K562 (cell line): ENCODE results near the gene TMEM43. TPM values are rescaled to one million over a fixed set of nuclear protein-coding genes. Genes with fewer than 3 reads are reported as not detected.
"Not testable (repeated sequence)": the region's sequence is repeated elsewhere in the genome, so short reads cannot be mapped to it uniquely, and the experiment has no call there.

Experiments used
- ATAC-seq: fragments of 200-7000 bp; cut with Tn5 transposase; 3 replicates; pipeline ENCODE4 v1.9.1; 2020; ENCODE audit warnings: moderate library complexity
- BruUV-seq: library from RNA; stranded (reverse); fragments of 400-500 nt; replicated peaks from 2 replicates; lab custom pipeline; 2021; lab: Mats Ljungman, UMichigan
- CTCF ChIA-PET: fragments of 300-600 bp; formaldehyde crosslinking; extraction: SDS; loops from one replicate; lab custom pipeline; 2021; ENCODE audit warnings: low intra/inter-chr PET ratio; lab: Yijun Ruan, JAX
- POLR2A ChIA-PET: fragments of 300-600, 350-650 bp; sonication (Branson Sonifier 250); formaldehyde crosslinking; extraction: SDS; loops from one replicate; lab custom pipeline; 2021; ENCODE audit warnings: antibody characterized with exemption, inconsistent platforms; lab: Yijun Ruan, JAX
- DNase-seq, 4 experiments: peaks; one replicate each; pipeline versions ENCODE4 v3.0.0 to v3.0.0-alpha.2; 2011 to 2018; ENCODE audit warnings: low spot score in 3 of 4, mixed read lengths in 3 of 4; ENCODE audit errors: extremely low read depth in 1 of 4
- FAIRE-seq: peaks from 2 replicates; lab custom pipeline; 2011; peaks lifted over from hg19 to GRCh38; lab: Jason Lieb, UNC
- H2AFZ ChIP-seq: 2 replicates; pipeline ENCODE4 v1.6.0; 2011; ENCODE audit warnings: low read depth, low read length, control low read depth, inconsistent platforms
- H3K27ac ChIP-seq: fragments of 200-600 bp; 3 replicates; pipeline ENCODE4 v1.8.0; 2011; ENCODE audit warnings: low read depth, mild to moderate bottlenecking, control low read depth, inconsistent platforms, low read length, moderate library complexity, mixed read lengths; ENCODE audit errors: extremely low read depth
- H3K27me3 ChIP-seq, 2 experiments: fragments of 300-600 bp in 1 of 2; 2 replicates in 1 of 2; 3 replicates in 1 of 2; pipeline versions ENCODE4 v1.6.0 to v1.8.0; 2011; ENCODE audit warnings: inconsistent platforms in 2 of 2, low read length in 2 of 2, mild to moderate bottlenecking in 1 of 2, mixed read lengths in 1 of 2, moderate library complexity in 1 of 2; ENCODE audit not compliant: control insufficient read depth in 2 of 2, insufficient read depth in 2 of 2
- H3K36me3 ChIP-seq: fragments of 300-600 bp; 3 replicates; pipeline ENCODE4 v1.8.0; 2011; ENCODE audit warnings: mild to moderate bottlenecking, low read length, inconsistent platforms; ENCODE audit not compliant: control insufficient read depth, insufficient read depth
- H3K4me1 ChIP-seq, 2 experiments: fragments of 200-600 bp in 1 of 2; replicated peaks in 1 of 2; 2 replicates in 1 of 2; 3 replicates in 1 of 2; pipeline versions ENCODE4 v1.5.1 to v1.8.0; 2011; ENCODE audit warnings: inconsistent platforms in 2 of 2, low read length in 2 of 2, mild to moderate bottlenecking in 1 of 2, mixed read lengths in 1 of 2, moderate library complexity in 1 of 2; ENCODE audit not compliant: control insufficient read depth in 2 of 2, insufficient read depth in 2 of 2
- H3K4me2 ChIP-seq: 2 replicates; pipeline ENCODE4 v1.6.1; 2011; ENCODE audit warnings: low read length, control low read depth, inconsistent platforms, mixed read lengths; ENCODE audit not compliant: insufficient read depth
- H3K4me3 ChIP-seq: fragments of 200-600 bp; sonication (generic), shearing (Covaris generic); 2 replicates; pipeline ENCODE4 v1.5.1; 2016; ENCODE audit warnings: control low read depth, inconsistent platforms
- H3K79me2 ChIP-seq: fragments of 200-600 bp; 3 replicates; pipeline ENCODE4 v1.8.0; 2011; ENCODE audit warnings: low read length, inconsistent platforms; ENCODE audit not compliant: control insufficient read depth, insufficient read depth
- H3K9ac ChIP-seq, 2 experiments: 2 replicates each; pipeline versions ENCODE4 v1.6.0 to v1.6.1; 2011; ENCODE audit warnings: low read depth in 2 of 2, low read length in 2 of 2, control low read depth in 1 of 2, inconsistent platforms in 1 of 2, mild to moderate bottlenecking in 1 of 2, mixed read lengths in 1 of 2; ENCODE audit not compliant: insufficient read depth in 1 of 2
- H3K9me1 ChIP-seq: one replicate; pipeline ENCODE4 v1.6.0; 2011; ENCODE audit warnings: inconsistent platforms, mild to moderate bottlenecking, low read length, moderate library complexity; ENCODE audit not compliant: control insufficient read depth, insufficient read depth
- H3K9me3 ChIP-seq: replicated peaks from 2 replicates; pipeline ENCODE4 v1.5.1; 2011; ENCODE audit warnings: low read depth, low read length, inconsistent platforms; ENCODE audit not compliant: control insufficient read depth, insufficient read depth
- H4K20me1 ChIP-seq: replicated peaks from 2 replicates; pipeline ENCODE4 v1.6.1; 2011; ENCODE audit warnings: low read length, inconsistent platforms, mixed read lengths; ENCODE audit not compliant: control insufficient read depth, insufficient read depth
- ARID1B ChIP-seq: fragments of 450-650 bp; IDR thresholded peaks from 2 replicates; pipeline ENCODE4 v1.6.1; 2016; ENCODE audit warnings: antibody characterized with exemption, mild to moderate bottlenecking, inconsistent platforms
- CBFA2T3 ChIP-seq: fragments of 450-650 bp; IDR thresholded peaks from 2 replicates; pipeline ENCODE4 v1.6.1; 2017
- CC2D1A ChIP-seq: fragments of 450-650 bp; IDR thresholded peaks from 2 replicates; pipeline ENCODE4 v1.6.1; 2017; ENCODE audit warnings: mild to moderate bottlenecking
- CREB1 ChIP-seq, 2 experiments: sonication (generic) in 1 of 2; formaldehyde crosslinking in 1 of 2; IDR thresholded peaks; 2 replicates each; pipeline versions ENCODE4 v1.6.1 to v1.8.0; 2012 to 2022; ENCODE audit warnings: inconsistent platforms in 1 of 2, mild to moderate bottlenecking in 1 of 2, missing genetic modification reagents in 1 of 2, moderate library complexity in 1 of 2
- CXXC5 ChIP-seq: fragments of 250-450 bp; sonication (Bioruptor Pico); IDR thresholded peaks from 2 replicates; pipeline ENCODE4 v1.8.0; 2022; ENCODE audit warnings: inconsistent platforms, mild to moderate bottlenecking, moderate library complexity
- EP300 ChIP-seq: IDR thresholded peaks from 2 replicates; pipeline ENCODE4 v1.6.1; 2012; ENCODE audit warnings: low read length, improper control_type of control experiment
- EP400 ChIP-seq: fragments of 450-650 bp; IDR thresholded peaks from 2 replicates; pipeline ENCODE4 v1.6.1; 2017; ENCODE audit warnings: antibody characterized with exemption, mild to moderate bottlenecking, moderate library complexity
- FOXM1 ChIP-seq, 2 experiments: fragments of 450-650 bp in 1 of 2; sonication (generic) in 1 of 2; formaldehyde crosslinking in 1 of 2; IDR thresholded peaks; 2 replicates each; pipeline versions ENCODE4 v1.6.1 to v1.9.0; 2017 to 2022; ENCODE audit warnings: low read depth in 2 of 2, mild to moderate bottlenecking in 2 of 2, missing genetic modification reagents in 1 of 2, moderate library complexity in 1 of 2
- HDAC1 ChIP-seq, 2 experiments: fragments of 450-650 bp; IDR thresholded peaks; 2 replicates each; pipeline ENCODE4 v1.6.1; 2016 to 2017; ENCODE audit warnings: inconsistent platforms in 1 of 2, mild to moderate bottlenecking in 1 of 2, moderate library complexity in 1 of 2
- HDAC2 ChIP-seq: fragments of 450-650 bp; IDR thresholded peaks from 2 replicates; pipeline ENCODE4 v1.6.1; 2016; ENCODE audit warnings: mild to moderate bottlenecking
- HDAC3 ChIP-seq: fragments of 450-650 bp; IDR thresholded peaks from 2 replicates; pipeline ENCODE4 v1.6.1; 2018; ENCODE audit warnings: borderline replicate concordance, mild to moderate bottlenecking, moderate library complexity; ENCODE audit not compliant: partially characterized antibody
- HLTF ChIP-seq: fragments of 450-650 bp; IDR thresholded peaks from 2 replicates; pipeline ENCODE4 v1.6.1; 2016
- LEF1 ChIP-seq: fragments of 450-650 bp; IDR thresholded peaks from 2 replicates; pipeline ENCODE4 v1.6.1; 2016; ENCODE audit warnings: mild to moderate bottlenecking
- MEIS2 ChIP-seq: fragments of 450-650 bp; IDR thresholded peaks from 2 replicates; pipeline ENCODE4 v1.6.1; 2014; ENCODE audit warnings: mild to moderate bottlenecking; ENCODE audit not compliant: partially characterized antibody
- MTA2 ChIP-seq: fragments of 450-650 bp; IDR thresholded peaks from 2 replicates; pipeline ENCODE4 v1.6.1; 2016; ENCODE audit warnings: low read depth
- NCOA1 ChIP-seq: fragments of 450-650 bp; IDR thresholded peaks from 2 replicates; pipeline ENCODE4 v1.6.1; 2016; ENCODE audit warnings: low read depth
- NFIC ChIP-seq: fragments of 450-650 bp; IDR thresholded peaks from 2 replicates; pipeline ENCODE4 v1.6.1; 2017; ENCODE audit warnings: mild to moderate bottlenecking, inconsistent platforms
- PML ChIP-seq: IDR thresholded peaks from 2 replicates; pipeline ENCODE4 v1.6.1; 2012; ENCODE audit warnings: low read length, inconsistent platforms
- POLR2AphosphoS5 ChIP-seq: IDR thresholded peaks from 2 replicates; pipeline ENCODE4 v1.6.1; 2011; ENCODE audit warnings: mild to moderate bottlenecking, low read depth, low read length, moderate library complexity; ENCODE audit not compliant: control insufficient read depth, insufficient read depth
- SMAD4 ChIP-seq: fragments of 250-450 bp; sonication (Bioruptor Pico); conservative IDR thresholded peaks from 2 replicates; pipeline ENCODE4 v1.8.0; 2021; ENCODE audit warnings: inconsistent platforms, mild to moderate bottlenecking, moderate library complexity
- SMARCE1 ChIP-seq: fragments of 450-650 bp; IDR thresholded peaks from 2 replicates; pipeline ENCODE4 v1.7.1; 2016; ENCODE audit warnings: mild to moderate bottlenecking
- SOX6 ChIP-seq: fragments of 450-650 bp; IDR thresholded peaks from 2 replicates; pipeline ENCODE4 v1.6.1; 2014; ENCODE audit warnings: mild to moderate bottlenecking
- SP1 ChIP-seq: sonication (generic); formaldehyde crosslinking; IDR thresholded peaks from 2 replicates; pipeline ENCODE4 v1.8.1; 2022; ENCODE audit warnings: mild to moderate bottlenecking, missing genetic modification reagents
- STAT5A ChIP-seq: IDR thresholded peaks from 2 replicates; pipeline ENCODE4 v1.6.1; 2012; ENCODE audit warnings: low read length, inconsistent platforms, borderline replicate concordance
- TAL1 ChIP-seq: fragments of 450-650 bp; IDR thresholded peaks from 2 replicates; pipeline ENCODE4 v1.6.1; 2016; ENCODE audit warnings: mild to moderate bottlenecking
- TCF7 ChIP-seq: sonication (generic); IDR thresholded peaks from 2 replicates; pipeline ENCODE4 v1.6.1; 2016; ENCODE audit warnings: antibody characterized with exemption, borderline replicate concordance
- TEAD4 ChIP-seq, 2 experiments: sonication (generic) in 1 of 2; formaldehyde crosslinking in 1 of 2; IDR thresholded peaks; 2 replicates each; pipeline versions ENCODE4 v1.6.1 to v1.8.0; 2012 to 2022; ENCODE audit warnings: borderline replicate concordance in 1 of 2, inconsistent platforms in 1 of 2, low read length in 1 of 2, mild to moderate bottlenecking in 1 of 2, missing genetic modification reagents in 1 of 2
- WGBS: fragments of 100-300 bp; shearing (Covaris generic); methylation state at CpG from one replicate; pipeline ENCODE4 v1.1.6; 2016; ENCODE audit warnings: low coverage, mixed read lengths; ENCODE audit not compliant: insufficient coverage; ENCODE audit errors: missing lambda C conversion rate; 5-methylcytosine and 5-hydroxymethylcytosine counted together
- in situ Hi-C: fragments of 300-500 bp; cut with MboI; formaldehyde crosslinking; loops from 4 replicates; pipeline ENCODE4 v1.15.0; 2018; ENCODE audit warnings: inconsistent platforms, mixed read lengths
- intact Hi-C: fragments of 100-400 bp; cut with micrococcal nuclease; formaldehyde crosslinking; loops from 2 replicates; pipeline ENCODE4 v1.14.2; 2022
- polyA plus RNA-seq, 8 experiments: library from polyadenylated mRNA; depleted of rRNA in 4 of 8; stranded (reverse) in 5 of 8; unstranded in 3 of 8; fragments of >200 nt; fragmentation: Nextera tagmentation in 2 of 8; fragmentation: Illumina TruSeq in 1 of 8; extraction: Ambion mirVana in 2 of 8; extraction: Trizol in 1 of 8; gene quantifications; 2 replicates each; pipeline versions ENCODE4 v1.2.1 to v1.2.3, GENCODE V29; 2011 to 2014; ENCODE audit warnings: inconsistent platforms in 1 of 8, missing spikeins in 1 of 8
- total RNA-seq, 7 experiments: library from RNA; depleted of rRNA in 6 of 7; stranded (reverse); fragments of >200 nt in 6 of 7; fragmentation: Illumina TruSeq in 2 of 7; extraction: Trizol in 2 of 7; gene quantifications; 2 replicates each; pipeline versions ENCODE4 v1.2.1 to v1.2.3, GENCODE V29; 2011 to 2021; ENCODE audit warnings: low replicate concordance in 1 of 7

TMEM43 gene
- total and polyA plus RNA-seq, 9 of the 15 experiments (the other 6 are each of a cell fraction or from before 2014, with no cell fraction given): 16.7 to 46.1 (median 35.7) TPM

GRCh38 chr3:14120921-14121448 lies 3.9 kb upstream of the TMEM43 start:
- Histone ChIP-seq H3K36me3 (peaks cover 67% of the 10 kb centered on the region), H3K79me2 (peaks cover 87% of the 10 kb centered on the region), H3K27ac (peak overlapping the region; percentile 20; the same call in 1 of the 3 replicates), H3K4me2 (peak overlapping the region; percentile 95), H3K4me1 (peaks cover 25 to 31% of the 10 kb centered on the region in 2 experiments; a peak in 4 of 5 replicates), H3K9me3 (peaks cover 33% of the 10 kb centered on the region)
- H3K4me3 ChIP-seq; BruUV-seq; ATAC-seq; CTCF ChIA-PET; H3K9ac ChIP-seq; H2AFZ ChIP-seq; H3K27me3 ChIP-seq; H4K20me1 ChIP-seq; H3K9me1 ChIP-seq; TF ChIP-seq FOXM1 (CRISPR knock-in tag; IDR thresholded peaks at IDR 0.05; ENCODE audit: low read depth); TEAD4 (CRISPR knock-in tag; IDR thresholded peaks at IDR 0.05; ENCODE audit: borderline replicate concordance); CREB1 (CRISPR knock-in tag; IDR thresholded peaks at IDR 0.05): not testable (repeated sequence)
- FAIRE-seq: peak; percentile 93
- peak in 2 of 4 experiments; percentile 70 to 89 for DNase-seq
- intact Hi-C loops (loop anchor here (10.0 kb wide), 1 partner anchor 466 kb away; no protein-coding TSS in a partner anchor), in situ Hi-C loops (loop anchor here (5.0 kb wide), 1 partner anchor 224 kb away; no protein-coding TSS in a partner anchor)
- POLR2A ChIA-PET: interaction anchor here (1.1 to 1.3 kb wide), 3 partner anchors 9 to 221 kb away, joined by 3 read pairs; no protein-coding TSS in a partner anchor
- 44% methylated on average over 2 of the region's 2 CpGs for WGBS
- peak; percentile 98 for TF ChIP-seq CBFA2T3
- peak; percentile 87 for TF ChIP-seq FOXM1 (IDR thresholded peaks at IDR 0.05; ENCODE audit: low read depth)
- TF ChIP-seq NCOA1: peak; percentile 56; the same call in 1 of the 2 replicates
- peak; percentile 97 for TF ChIP-seq SOX6
- TF ChIP-seq HDAC1 (IDR thresholded peaks at IDR 0.05): peak in 1 of 2 experiments; percentile 65; a peak in 1 of 4 replicates
- peak; percentile 96 for TF ChIP-seq NFIC
- TF ChIP-seq HLTF: 0 out of 2 replicates have a peak, but pooled peaks have one; percentile 2
- TF ChIP-seq LEF1: peak; percentile 82
- TF ChIP-seq TEAD4 (IDR thresholded peaks at IDR 0.05; ENCODE audit: low read length): peak; percentile 86
- peak; percentile 91 for TF ChIP-seq MTA2
- TF ChIP-seq HDAC2: peak; percentile 63; the same call in 1 of the 2 replicates
- peak; percentile 94; the same call in 1 of the 2 replicates for TF ChIP-seq CC2D1A
- peak; percentile 76 for TF ChIP-seq PML
- TF ChIP-seq HDAC3: peak; percentile 80
- TF ChIP-seq TAL1: peak; percentile 97
- peak; percentile 70 for TF ChIP-seq SP1 (CRISPR knock-in tag)
- TF ChIP-seq CREB1 (IDR thresholded peaks at IDR 0.05): peak; percentile 38; the same call in 1 of the 2 replicates
- TF ChIP-seq TCF7: peak; percentile 47; the same call in 1 of the 2 replicates
- TF ChIP-seq ARID1B: peak; percentile 95
- TF ChIP-seq EP400: peak; percentile 35; the same call in 1 of the 2 replicates
- peak; percentile 75 for TF ChIP-seq STAT5A
- TF ChIP-seq SMARCE1: peak; percentile 38; the same call in 1 of the 2 replicates
- TF ChIP-seq EP300: peak; percentile 66; the same call in 1 of the 2 replicates
- TF ChIP-seq SMAD4 (CRISPR knock-in tag): peak; percentile 94
- peak; percentile 83 for TF ChIP-seq POLR2AphosphoS5
- TF ChIP-seq CXXC5 (CRISPR knock-in tag): peak; percentile 56; the same call in 1 of the 2 replicates
- TF ChIP-seq MEIS2: peak; percentile 80
